ENCODE results near the gene ACSS3. TPM values are rescaled to one million over a fixed set of nuclear protein-coding genes. Genes with fewer than 3 reads are reported as not detected.

Gene ACSS3
- total RNA-seq, 1 donor from 2014 or later, result 1.1 TPM

DNA sequence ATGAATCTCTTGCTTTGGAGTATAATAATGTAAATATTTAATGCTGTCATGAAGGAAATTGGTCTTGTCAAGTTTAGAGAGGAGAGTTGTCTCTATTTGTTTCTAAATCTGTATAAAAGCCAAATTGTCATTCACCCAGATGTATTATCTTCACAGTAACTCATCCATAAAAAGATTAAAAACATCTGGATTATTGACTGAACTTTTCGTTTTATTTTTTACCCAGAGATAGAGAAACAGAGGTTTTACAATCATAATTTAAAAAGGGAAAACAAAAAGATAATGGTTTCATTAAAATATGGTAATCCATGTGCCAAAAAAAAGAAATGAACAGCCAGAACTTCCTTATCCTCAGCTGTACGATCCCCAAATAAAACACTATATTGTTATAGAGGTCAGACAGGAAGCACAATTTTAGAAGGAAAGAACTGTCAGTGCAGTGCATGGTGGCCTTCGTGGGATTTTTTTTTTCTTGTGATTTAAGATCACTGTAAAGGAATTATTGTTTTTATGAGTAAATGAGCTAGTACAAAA is 125.9 kb downstream of the ACSS3 start:
- DNase-seq (ENCODE audit: low read depth) (no peak), FAIRE-seq (no peak)
- TF ChIP-seq, protein P1, sequence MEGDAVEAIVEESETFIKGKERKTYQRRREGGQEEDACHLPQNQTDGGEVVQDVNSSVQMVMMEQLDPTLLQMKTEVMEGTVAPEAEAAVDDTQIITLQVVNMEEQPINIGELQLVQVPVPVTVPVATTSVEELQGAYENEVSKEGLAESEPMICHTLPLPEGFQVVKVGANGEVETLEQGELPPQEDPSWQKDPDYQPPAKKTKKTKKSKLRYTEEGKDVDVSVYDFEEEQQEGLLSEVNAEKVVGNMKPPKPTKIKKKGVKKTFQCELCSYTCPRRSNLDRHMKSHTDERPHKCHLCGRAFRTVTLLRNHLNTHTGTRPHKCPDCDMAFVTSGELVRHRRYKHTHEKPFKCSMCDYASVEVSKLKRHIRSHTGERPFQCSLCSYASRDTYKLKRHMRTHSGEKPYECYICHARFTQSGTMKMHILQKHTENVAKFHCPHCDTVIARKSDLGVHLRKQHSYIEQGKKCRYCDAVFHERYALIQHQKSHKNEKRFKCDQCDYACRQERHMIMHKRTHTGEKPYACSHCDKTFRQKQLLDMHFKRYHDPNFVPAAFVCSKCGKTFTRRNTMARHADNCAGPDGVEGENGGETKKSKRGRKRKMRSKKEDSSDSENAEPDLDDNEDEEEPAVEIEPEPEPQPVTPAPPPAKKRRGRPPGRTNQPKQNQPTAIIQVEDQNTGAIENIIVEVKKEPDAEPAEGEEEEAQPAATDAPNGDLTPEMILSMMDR (IDR thresholded peaks at IDR 0.05; ENCODE audit: insufficient read depth, low read length, severe bottlenecking), result no peak
- Histone ChIP-seq H3K27me3 (ENCODE audit: control insufficient read depth, insufficient read depth, low read length) (no peaks in the 10 kb centered on the region), H3K4me3 (ENCODE audit: low read depth, low read length) (no peak overlapping the region), H3K36me3 (ENCODE audit: control insufficient read depth, insufficient read depth, low read length) (no peaks in the 10 kb centered on the region)

DNA sequence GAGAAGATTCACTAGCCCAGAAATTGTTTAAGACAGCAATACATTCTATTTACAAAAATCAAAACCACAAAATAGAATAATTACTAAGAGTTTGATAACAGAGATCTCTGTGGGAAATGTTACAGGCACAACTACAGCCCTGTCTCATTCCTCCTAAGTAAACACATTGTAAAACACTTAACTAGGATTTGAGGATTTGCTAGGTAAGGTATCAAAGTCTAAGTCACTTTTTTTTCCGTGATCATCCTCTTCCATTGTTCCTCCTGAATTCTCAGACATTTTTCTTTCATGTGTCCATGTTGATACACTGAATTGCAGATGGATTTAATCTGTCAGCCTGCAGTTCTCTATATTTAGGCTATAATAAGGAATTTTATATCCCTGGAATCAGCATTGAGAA is 127.5 kb downstream of the ACSS3 start:
- no peak for FAIRE-seq

DNA sequence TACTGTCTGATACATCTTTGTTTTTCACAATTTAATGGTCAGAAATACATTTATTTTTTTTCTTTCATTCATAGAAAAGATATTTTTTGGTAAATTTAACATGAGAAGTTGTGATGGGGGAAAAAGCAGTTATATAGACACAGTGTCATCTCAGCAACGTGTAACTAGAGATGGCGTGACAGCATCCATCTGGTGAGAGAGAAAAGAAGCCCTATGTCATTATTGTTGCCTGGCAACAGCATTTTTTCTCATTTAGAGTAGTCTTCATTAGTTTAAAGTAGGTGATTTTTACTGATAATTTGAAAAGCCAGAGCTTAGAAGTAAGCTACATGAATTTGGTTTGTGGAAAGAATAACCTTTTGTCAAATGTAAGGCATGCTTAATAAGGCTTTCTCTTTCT is 128.6 kb downstream of the ACSS3 start:
- no peak for DNase-seq (ENCODE audit: low read depth)
- no peak overlapping the region for H3K4me3 ChIP-seq (ENCODE audit: low read depth, low read length)
- FAIRE-seq, result no peak
- TF ChIP-seq, protein P1 (IDR thresholded peaks at IDR 0.05; ENCODE audit: insufficient read depth, low read length, severe bottlenecking), result no peak
- no peaks in the 10 kb centered on the region for H3K27me3 ChIP-seq (ENCODE audit: control insufficient read depth, insufficient read depth, low read length)
- H3K36me3 ChIP-seq (ENCODE audit: control insufficient read depth, insufficient read depth, low read length), result no peaks in the 10 kb centered on the region

More for the DNA sequence above, 127.5 kb downstream of the ACSS3 start:
- no peaks in the 10 kb centered on the region for H3K36me3 ChIP-seq (ENCODE audit: control insufficient read depth, insufficient read depth, low read length)
- TF ChIP-seq, protein P1 (IDR thresholded peaks at IDR 0.05; ENCODE audit: insufficient read depth, low read length, severe bottlenecking), result no peak
- H3K4me3 ChIP-seq (ENCODE audit: low read depth, low read length), result no peak overlapping the region
- no peaks in the 10 kb centered on the region for H3K27me3 ChIP-seq (ENCODE audit: control insufficient read depth, insufficient read depth, low read length)
- DNase-seq (ENCODE audit: low read depth), result no peak

DNA sequence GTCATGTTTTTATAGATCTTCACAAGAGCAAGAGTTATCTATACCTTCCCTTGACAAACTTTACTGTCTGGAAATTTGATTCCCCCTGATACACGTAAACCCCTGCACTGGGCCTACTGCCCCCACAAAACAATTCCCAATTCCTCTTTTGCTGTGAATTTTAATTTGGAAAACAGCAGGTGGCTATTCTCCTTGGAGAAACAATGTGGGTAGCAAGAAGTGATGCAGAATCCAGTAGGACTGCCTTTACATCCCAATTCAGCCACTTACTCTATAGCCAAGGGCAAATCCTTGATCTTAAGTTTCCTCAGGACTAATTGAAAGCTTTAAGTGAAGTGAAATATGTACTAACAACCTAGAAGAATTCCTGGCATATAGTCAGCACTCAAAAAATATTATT is 129.3 kb downstream of the ACSS3 start:
- Histone ChIP-seq H3K27me3 (ENCODE audit: control insufficient read depth, insufficient read depth, low read length) (no peaks in the 10 kb centered on the region), H3K4me3 (ENCODE audit: low read depth, low read length) (no peak overlapping the region), H3K36me3 (ENCODE audit: control insufficient read depth, insufficient read depth, low read length) (no peaks in the 10 kb centered on the region)
- DNase-seq (ENCODE audit: low read depth) (no peak), FAIRE-seq (no peak)
- TF ChIP-seq, protein P1 (IDR thresholded peaks at IDR 0.05; ENCODE audit: insufficient read depth, low read length, severe bottlenecking), result no peak

DNA sequence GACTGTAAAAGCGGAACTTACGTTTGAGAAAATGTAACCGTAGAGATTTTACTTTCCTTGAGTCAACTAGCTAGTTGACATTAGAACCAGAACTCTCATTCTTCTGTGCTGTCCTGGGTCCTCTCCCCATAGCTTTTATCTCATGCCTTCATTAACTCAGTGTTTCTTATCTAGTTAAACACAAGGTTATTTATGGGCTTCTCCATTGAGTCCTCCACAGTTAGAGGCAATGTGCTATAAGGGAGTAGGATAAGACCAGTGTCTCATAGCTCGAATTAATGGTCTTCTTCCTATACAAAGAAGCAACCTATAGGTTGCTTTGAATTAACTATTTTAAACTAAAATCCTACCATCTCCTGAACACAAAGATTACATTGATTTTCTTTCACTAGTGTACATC is 129.8 kb downstream of the ACSS3 start:
- Histone ChIP-seq H3K27me3 (ENCODE audit: control insufficient read depth, insufficient read depth, low read length) (no peaks in the 10 kb centered on the region), H3K36me3 (ENCODE audit: control insufficient read depth, insufficient read depth, low read length) (no peaks in the 10 kb centered on the region), H3K4me3 (ENCODE audit: low read depth, low read length) (no peak overlapping the region)
- TF ChIP-seq, protein P1 (IDR thresholded peaks at IDR 0.05; ENCODE audit: insufficient read depth, low read length, severe bottlenecking), result no peak
- FAIRE-seq, result no peak
- no peak for DNase-seq (ENCODE audit: low read depth)

Data from bronchial epithelial cell (primary cell).